B cell (primary cell): Measurements from ENCODE around the gene NASP. TPM values are rescaled to one million over a fixed set of nuclear protein-coding genes. Genes with fewer than 3 reads are reported as not detected.

Source experiments
- ATAC-seq: fragments of 200-7000 bp; cut with Tn5 transposase; one replicate; pipeline ENCODE4 v1.10.0; 2021; ENCODE audit warnings: low read depth, mild to moderate bottlenecking, moderate number of reproducible peaks, moderate library complexity
- CTCF ChIA-PET: fragments of 350-600 bp; sonication (Branson Sonifier 250); formaldehyde crosslinking; loops from one replicate; lab custom pipeline; 2021; ENCODE audit warnings: antibody characterized with exemption, inconsistent platforms; lab: Charles Lee
- POLR2A ChIA-PET: fragments of 350-600 bp; sonication (Branson Sonifier 250); formaldehyde crosslinking; loops from one replicate; lab custom pipeline; 2021; ENCODE audit warnings: antibody characterized with exemption; lab: Charles Lee
- DNase-seq: peaks from one replicate; pipeline ENCODE4 v3.0.0; 2013
- H2AFZ ChIP-seq: 2 replicates; pipeline ENCODE4 v1.6.1; 2012; ENCODE audit warnings: mild to moderate bottlenecking, low read depth, low read length; ENCODE audit not compliant: insufficient read depth, poor library complexity, severe bottlenecking
- H3K27ac ChIP-seq, 2 donors: 1 replicate in 1 of 2; 2 replicates in 1 of 2; pipeline ENCODE4 v1.5.1; 2012 to 2013; ENCODE audit warnings: low read length in 2 of 2, mild to moderate bottlenecking in 2 of 2, moderate library complexity in 1 of 2
- H3K27me3 ChIP-seq, 4 experiments: fragments of 200-600 bp in 1 of 4; sonication (generic) in 1 of 4; replicated peaks in 1 of 4; 1 replicate in 2 of 4; 2 replicates in 2 of 4; pipeline versions ENCODE4 v1.6.1 to v1.7.0; 2013 to 2016; ENCODE audit warnings: low read length in 3 of 4, mild to moderate bottlenecking in 2 of 4, mixed read lengths in 1 of 4, moderate library complexity in 1 of 4; ENCODE audit not compliant: insufficient read depth in 4 of 4, control insufficient read depth in 3 of 4; ENCODE audit errors: control extremely low read depth in 1 of 4
- H3K36me3 ChIP-seq, 2 experiments: replicated peaks in 1 of 2; 1 replicate in 1 of 2; 2 replicates in 1 of 2; pipeline versions ENCODE4 v1.6.1 to v1.7.1; 2013; ENCODE audit warnings: low read length in 1 of 2; ENCODE audit not compliant: insufficient read depth in 2 of 2, control insufficient read depth in 1 of 2; ENCODE audit errors: control extremely low read depth in 1 of 2, extremely low read depth in 1 of 2
- H3K4me1 ChIP-seq, 2 donors: fragments of 200-600 bp in 1 of 2; sonication (generic) in 1 of 2; 1 replicate in 1 of 2; 2 replicates in 1 of 2; pipeline versions ENCODE4 v1.5.1 to v1.6.1; 2013 to 2017; ENCODE audit warnings: low read length in 2 of 2; ENCODE audit not compliant: control insufficient read depth in 2 of 2, insufficient read depth in 2 of 2
- H3K4me2 ChIP-seq: replicated peaks from 2 replicates; pipeline ENCODE3; 2012; ENCODE audit warnings: mild to moderate bottlenecking, low read depth, low read length; ENCODE audit not compliant: poor library complexity, severe bottlenecking
- H3K4me3 ChIP-seq, 5 experiments: fragments of 200-600 bp in 1 of 5; sonication (generic) in 1 of 5; 1 replicate in 3 of 5; 2 replicates in 2 of 5; pipeline versions ENCODE4 v1.5.1 to v1.7.0; 2011 to 2016; ENCODE audit warnings: low read length in 4 of 5, mild to moderate bottlenecking in 4 of 5, low read depth in 2 of 5, control low read depth in 1 of 5, moderate library complexity in 1 of 5; ENCODE audit not compliant: insufficient read depth in 1 of 5; ENCODE audit errors: control extremely low read depth in 1 of 5, extremely low read depth in 1 of 5
- H3K79me2 ChIP-seq: fragments of 200-600 bp; sonication (generic); one replicate; pipeline ENCODE4 v1.6.0; 2016; ENCODE audit warnings: low read length; ENCODE audit not compliant: control insufficient read depth, insufficient read depth
- H3K9ac ChIP-seq: fragments of 200-600 bp; sonication (generic); 2 replicates; pipeline ENCODE4 v1.6.1; 2017; ENCODE audit warnings: mild to moderate bottlenecking, low read length, moderate library complexity
- H3K9me3 ChIP-seq, 3 donors: one replicate each; pipeline versions ENCODE4 v1.6.1 to v1.7.1; 2013; ENCODE audit warnings: low read length in 2 of 3; ENCODE audit not compliant: control insufficient read depth in 2 of 3, insufficient read depth in 1 of 3; ENCODE audit errors: control extremely low read depth in 1 of 3
- H4K20me1 ChIP-seq: 2 replicates; pipeline ENCODE4 v1.6.0; 2012; ENCODE audit warnings: mild to moderate bottlenecking, low read length; ENCODE audit not compliant: insufficient read depth, control insufficient read depth, poor library complexity, severe bottlenecking
- H3K27ac Mint-ChIP-seq: one replicate; pipeline ENCODE4 v1.8.0; 2021; ENCODE audit warnings: mixed read lengths
- H3K27me3 Mint-ChIP-seq: one replicate; pipeline ENCODE4 v1.8.0; 2021; ENCODE audit warnings: mixed read lengths
- H3K4me1 Mint-ChIP-seq: one replicate; pipeline ENCODE4 v1.8.0; 2021; ENCODE audit warnings: mixed read lengths
- H3K4me3 Mint-ChIP-seq: one replicate; pipeline ENCODE4 v1.8.0; 2021; ENCODE audit warnings: mixed read lengths
- H3K9me3 Mint-ChIP-seq: one replicate; pipeline ENCODE4 v1.8.0; 2022; ENCODE audit warnings: mixed read lengths; ENCODE audit not compliant: insufficient read depth
- EZH2 ChIP-seq: IDR thresholded peaks from 2 replicates; pipeline ENCODE4 v1.6.1; 2012; ENCODE audit warnings: borderline replicate concordance, low read depth, mild to moderate bottlenecking, moderate library complexity, low read length; ENCODE audit not compliant: insufficient read depth, poor library complexity, severe bottlenecking
- WGBS: methylation state at CpG from one replicate; pipeline ENCODE4 v1.1.5; 2013; ENCODE audit warnings: missing lambda C conversion rate; ENCODE audit not compliant: insufficient coverage; 5-methylcytosine and 5-hydroxymethylcytosine counted together
- intact Hi-C: fragments of 100-400 bp; cut with micrococcal nuclease; formaldehyde crosslinking; loops from one replicate; pipeline ENCODE4 v1.10.0; 2022
- polyA plus RNA-seq: library from polyadenylated mRNA; depleted of rRNA; stranded (reverse); fragments of >200 nt; gene quantifications from 2 replicates; pipeline ENCODE4 v1.2.3, GENCODE V29; 2012
- total RNA-seq, 2 donors: library from RNA; stranded (reverse); fragments of 120-200 nt in 1 of 2; gene quantifications; 1 replicate in 1 of 2; 2 replicates in 1 of 2; pipeline versions ENCODE4 v1.2.3 to v1.2.4, GENCODE V29; 2013 to 2022
- TF ChIP-seq, protein P1 (sequence below): fragments of 200-600 bp; IDR thresholded peaks from one replicate; pipeline ENCODE4 v1.8.0; 2022; ENCODE audit warnings: antibody characterized with exemption, mild to moderate bottlenecking

Gene NASP
- total and polyA plus RNA-seq, 2 donors (not counting 1 experiment from before 2014, with no cell fraction given): 61.0 to 151 TPM

DNA sequence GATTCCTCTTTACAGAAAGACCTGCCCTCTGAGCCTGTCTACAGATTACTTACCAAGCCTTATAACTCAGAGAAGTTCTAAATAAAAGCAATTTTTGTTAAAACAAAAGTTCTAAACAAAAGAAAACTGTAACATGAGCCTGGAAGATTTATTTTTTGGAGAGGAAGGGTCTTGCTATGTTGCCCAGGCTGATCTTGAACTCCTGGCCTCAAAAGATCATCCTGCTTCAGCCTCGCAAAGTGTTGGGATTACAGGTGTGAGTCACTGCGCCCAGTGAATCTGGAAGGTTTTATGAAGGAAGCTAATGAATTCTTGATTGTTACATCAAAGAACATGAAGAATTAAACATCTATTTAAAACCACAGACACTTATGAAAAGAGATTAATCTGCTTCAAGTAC is 75.4 kb downstream of the NASP start:
- Histone ChIP-seq H3K27me3 (no peaks in the 10 kb centered on the region), H3K9ac (no peak overlapping the region), H3K79me2 (peaks cover 63% of the 10 kb centered on the region), H3K27ac (no peak overlapping the region), H3K4me2 (no peak overlapping the region), H3K36me3 (peaks cover 6 to 66% of the 10 kb centered on the region in 2 experiments), H2AFZ (no peak overlapping the region), H3K4me1 (no peaks in the 10 kb centered on the region), H4K20me1 (peaks cover 53% of the 10 kb centered on the region), H3K9me3 (no peaks in the 10 kb centered on the region), H3K4me3 (no peak overlapping the region)
- ATAC-seq: no peak
- CTCF ChIA-PET: interaction anchor here (0.6 kb wide), 1 partner anchor 12 kb away, joined by 6 read pairs; no protein-coding TSS in a partner anchor
- 100% methylated on average over 1 of the region's 2 CpGs for WGBS
- POLR2A ChIA-PET: no interaction called here
- no peak for TF ChIP-seq EZH2
- TF ChIP-seq, protein P1, sequence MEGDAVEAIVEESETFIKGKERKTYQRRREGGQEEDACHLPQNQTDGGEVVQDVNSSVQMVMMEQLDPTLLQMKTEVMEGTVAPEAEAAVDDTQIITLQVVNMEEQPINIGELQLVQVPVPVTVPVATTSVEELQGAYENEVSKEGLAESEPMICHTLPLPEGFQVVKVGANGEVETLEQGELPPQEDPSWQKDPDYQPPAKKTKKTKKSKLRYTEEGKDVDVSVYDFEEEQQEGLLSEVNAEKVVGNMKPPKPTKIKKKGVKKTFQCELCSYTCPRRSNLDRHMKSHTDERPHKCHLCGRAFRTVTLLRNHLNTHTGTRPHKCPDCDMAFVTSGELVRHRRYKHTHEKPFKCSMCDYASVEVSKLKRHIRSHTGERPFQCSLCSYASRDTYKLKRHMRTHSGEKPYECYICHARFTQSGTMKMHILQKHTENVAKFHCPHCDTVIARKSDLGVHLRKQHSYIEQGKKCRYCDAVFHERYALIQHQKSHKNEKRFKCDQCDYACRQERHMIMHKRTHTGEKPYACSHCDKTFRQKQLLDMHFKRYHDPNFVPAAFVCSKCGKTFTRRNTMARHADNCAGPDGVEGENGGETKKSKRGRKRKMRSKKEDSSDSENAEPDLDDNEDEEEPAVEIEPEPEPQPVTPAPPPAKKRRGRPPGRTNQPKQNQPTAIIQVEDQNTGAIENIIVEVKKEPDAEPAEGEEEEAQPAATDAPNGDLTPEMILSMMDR: no peak
- H3K27me3 Mint-ChIP-seq: no peaks in the 10 kb centered on the region
- DNase-seq: no peak
- H3K27ac Mint-ChIP-seq: no peak overlapping the region
- H3K9me3 Mint-ChIP-seq: no peaks in the 10 kb centered on the region
- no peak overlapping the region for H3K4me3 Mint-ChIP-seq
- peaks cover 8% of the 10 kb centered on the region for H3K4me1 Mint-ChIP-seq
- intact Hi-C loops: no loop called here

DNA sequence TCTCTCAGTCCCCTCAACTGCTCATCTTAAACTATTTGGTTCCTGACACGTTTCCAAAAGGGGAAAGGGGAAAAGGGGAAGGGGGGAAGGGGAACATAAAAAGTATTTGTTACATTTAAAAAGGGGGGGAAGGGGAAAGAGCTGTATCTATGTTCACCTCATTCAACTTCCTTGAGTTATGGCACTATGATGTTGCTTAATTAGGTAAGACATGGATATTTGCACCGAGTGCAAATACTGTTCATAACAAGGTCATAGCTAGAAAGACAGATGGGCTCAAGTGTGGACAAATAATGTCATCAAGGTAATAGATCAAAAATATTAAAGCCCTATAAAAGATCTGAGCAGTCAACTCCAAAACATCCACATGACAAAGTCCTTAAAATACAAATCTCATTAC is 76.5 kb downstream of the NASP start:
- Histone ChIP-seq H3K4me2 (no peak overlapping the region), H3K27ac (no peak overlapping the region), H3K9me3 (no peaks in the 10 kb centered on the region), H3K79me2 (peaks cover 69% of the 10 kb centered on the region), H4K20me1 (peaks cover 63% of the 10 kb centered on the region), H3K4me3 (no peak overlapping the region), H3K27me3 (no peaks in the 10 kb centered on the region), H3K4me1 (no peaks in the 10 kb centered on the region), H3K9ac (no peak overlapping the region), H3K36me3 (peaks cover 6 to 55% of the 10 kb centered on the region in 2 experiments), H2AFZ (no peak overlapping the region)
- no peak for ATAC-seq
- Mint-ChIP-seq H3K4me1 (peaks cover 11% of the 10 kb centered on the region), H3K4me3 (no peak overlapping the region), H3K27me3 (no peaks in the 10 kb centered on the region), H3K9me3 (no peaks in the 10 kb centered on the region), H3K27ac (no peak overlapping the region)
- DNase-seq: no peak
- POLR2A ChIA-PET: interaction anchor here (0.6 kb wide), 1 partner anchor 155 kb away, joined by 4 read pairs; no protein-coding TSS in a partner anchor
- WGBS: no CpG with 5 or more reads among the region's 2 CpGs
- CTCF ChIA-PET: no interaction called here
- TF ChIP-seq, protein P1: no peak
- no peak for TF ChIP-seq EZH2
- intact Hi-C loops: no loop called here
